ENCODE data around the gene TPK1.

Gene TPK1

DNA sequence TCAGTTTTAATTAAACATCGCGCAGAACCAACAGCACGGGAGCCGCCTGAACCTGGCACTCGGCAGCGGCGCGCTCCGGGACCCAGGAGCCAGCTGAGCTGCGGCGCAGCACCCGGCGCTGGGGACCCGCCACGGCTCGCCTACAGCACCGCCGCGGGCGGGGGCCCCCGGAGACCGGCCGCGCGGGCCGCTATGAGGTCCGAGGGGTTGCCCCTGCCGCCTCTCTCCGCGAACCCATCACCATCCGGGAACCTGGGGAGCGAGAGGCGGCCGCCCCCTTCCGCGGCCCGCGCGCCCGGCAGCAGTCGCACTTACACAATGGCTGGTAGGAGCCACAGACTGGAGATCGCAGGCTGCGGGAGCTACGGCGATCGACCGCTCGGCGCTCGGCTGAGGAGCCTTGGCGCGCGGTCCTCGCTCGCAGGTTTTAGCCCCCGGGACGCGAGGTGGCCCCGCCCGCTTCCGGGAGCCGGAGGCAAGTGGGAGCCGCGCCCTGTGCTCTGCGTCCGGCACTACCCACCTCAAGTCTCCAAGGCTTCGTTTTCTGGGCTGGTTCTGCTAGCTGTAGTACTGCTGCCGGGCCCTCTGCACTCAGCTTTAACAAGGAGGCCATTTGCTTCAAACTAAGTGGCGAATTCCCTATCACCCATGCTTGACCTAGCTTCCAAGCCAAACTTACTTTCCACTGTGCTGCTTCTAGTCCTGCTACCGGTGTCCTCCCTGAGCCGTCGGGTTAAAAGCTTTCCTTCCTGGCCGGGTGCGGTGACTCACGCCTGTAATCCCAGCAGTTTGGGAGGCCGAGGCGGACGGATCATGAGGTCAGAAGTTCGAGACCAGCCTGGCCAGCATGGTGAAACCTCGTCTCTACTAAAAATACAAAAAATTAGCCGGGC is at the start of gene TPK1:
TSS of gene TPK1 (minus strand) at position 402 of the 893 bp plus-strand sequence. CDS start 451 bp downstream, outside the sequence.
- DNase-seq = peak; percentile 93

- no peak for DNase-seq
Measured at GRCh38 chr7:144885478-144885877, 49.6 kb upstream of the TPK1 start.

- no peak for DNase-seq
Measured at GRCh38 chr7:144884896-144885295, 49.0 kb upstream of the TPK1 start.

- DNase-seq = no peak
Measured at GRCh38 chr7:144873316-144873845, 37.5 kb upstream of the TPK1 start.

GRCh38 chr7:144869082-144869481 is 33.2 kb upstream of the TPK1 start:
- DNase-seq = no peak

GRCh38 chr7:144866189-144866588 is 30.3 kb upstream of the TPK1 start:
- DNase-seq = no peak

DNA sequence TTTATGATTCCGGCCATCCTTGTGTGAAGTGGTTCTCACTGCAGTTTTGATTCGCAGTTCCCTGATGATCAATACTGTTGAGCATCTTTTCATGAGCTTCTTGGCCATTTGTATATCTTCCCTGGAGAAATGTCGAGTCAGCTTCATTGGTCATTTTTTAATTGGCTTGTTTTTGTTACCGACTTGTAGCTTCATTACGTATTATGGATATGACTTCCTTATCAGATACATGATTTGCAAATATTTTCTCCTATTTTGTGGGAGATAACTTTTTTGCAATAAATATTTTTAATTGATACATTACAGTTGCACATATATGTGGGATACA is 27.4 kb upstream of the TPK1 start:
- DNase-seq = no peak

DNA sequence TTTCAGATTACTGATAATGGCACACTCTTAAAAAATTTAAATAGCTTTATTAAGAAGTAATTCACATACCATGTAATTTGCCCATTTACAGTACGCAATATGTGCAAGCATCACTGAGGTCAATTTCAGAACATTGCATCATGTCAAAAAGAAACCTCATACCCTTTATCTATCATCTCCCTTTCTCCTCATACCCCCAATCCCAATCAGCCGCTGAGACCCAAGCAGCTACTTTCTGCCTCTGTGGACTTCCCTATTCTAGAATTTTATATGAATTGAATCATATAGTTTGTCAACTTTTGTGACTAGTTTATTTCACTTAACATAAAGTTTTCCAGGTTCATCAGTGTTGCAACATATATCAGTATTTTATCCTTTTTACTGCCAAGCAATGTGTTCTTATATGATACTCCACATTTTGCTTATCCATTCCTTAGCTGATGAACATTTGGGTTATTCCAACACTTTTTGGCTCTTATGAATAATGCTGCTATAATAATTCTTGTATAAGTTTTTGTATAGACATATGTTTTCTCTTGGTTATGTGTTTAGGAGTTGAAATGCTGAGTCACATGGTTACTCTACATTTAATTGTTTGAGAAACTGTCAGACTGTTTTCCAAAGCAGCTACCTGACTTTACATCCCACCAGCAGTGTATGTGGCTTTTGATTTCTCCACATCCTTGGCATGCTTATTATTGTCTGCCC is 26.9 kb upstream of the TPK1 start:
- DNase-seq = no peak

GRCh38 chr7:144859739-144860138 is 23.9 kb upstream of the TPK1 start:
- DNase-seq = no peak

DNA sequence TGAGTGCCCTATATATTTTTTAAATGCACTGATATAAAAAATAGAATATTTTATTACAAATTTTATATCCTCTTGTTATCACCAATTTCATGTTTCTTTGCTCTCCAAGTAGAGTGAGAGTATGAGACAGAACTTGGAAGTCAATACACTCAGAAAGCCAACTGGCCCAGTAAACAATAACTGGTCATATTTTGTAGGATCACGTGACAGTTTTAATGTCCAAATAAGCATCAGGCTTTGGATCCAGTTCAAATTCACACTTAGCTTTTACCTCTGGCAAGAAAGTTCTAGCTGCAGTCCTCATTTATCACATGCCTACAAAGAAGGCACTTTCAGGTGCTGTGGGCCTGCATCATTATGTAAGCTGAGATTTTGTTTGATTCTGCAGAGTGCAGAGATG is 21.6 kb upstream of the TPK1 start:
- DNase-seq = no peak

GRCh38 chr7:144854839-144855424 is 19.1 kb upstream of the TPK1 start:
- DNase-seq = peak in 1 of 2 donors; percentile 25

GRCh38 chr7:144853542-144853941 is 17.7 kb upstream of the TPK1 start:
- DNase-seq = no peak

DNA sequence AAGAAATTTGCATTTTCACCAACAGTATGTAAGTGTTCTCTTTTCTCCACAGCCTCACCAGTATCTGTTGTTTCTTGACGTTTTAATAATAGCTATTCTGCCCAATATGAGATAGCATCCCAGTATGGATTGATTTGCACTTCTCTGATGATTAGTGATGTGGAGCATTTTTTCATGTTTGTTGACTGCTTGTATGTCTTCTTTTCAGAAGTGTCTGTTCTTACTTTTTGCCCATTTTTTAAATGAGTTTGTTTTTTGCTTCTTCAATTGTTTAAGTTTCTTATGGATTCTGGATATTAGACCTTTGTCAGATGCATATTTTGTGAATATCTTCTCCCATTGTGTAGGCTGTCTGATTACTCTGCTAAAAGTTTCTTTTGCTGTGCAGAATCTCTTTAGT is 12.2 kb upstream of the TPK1 start:
- no peak for DNase-seq

DNA sequence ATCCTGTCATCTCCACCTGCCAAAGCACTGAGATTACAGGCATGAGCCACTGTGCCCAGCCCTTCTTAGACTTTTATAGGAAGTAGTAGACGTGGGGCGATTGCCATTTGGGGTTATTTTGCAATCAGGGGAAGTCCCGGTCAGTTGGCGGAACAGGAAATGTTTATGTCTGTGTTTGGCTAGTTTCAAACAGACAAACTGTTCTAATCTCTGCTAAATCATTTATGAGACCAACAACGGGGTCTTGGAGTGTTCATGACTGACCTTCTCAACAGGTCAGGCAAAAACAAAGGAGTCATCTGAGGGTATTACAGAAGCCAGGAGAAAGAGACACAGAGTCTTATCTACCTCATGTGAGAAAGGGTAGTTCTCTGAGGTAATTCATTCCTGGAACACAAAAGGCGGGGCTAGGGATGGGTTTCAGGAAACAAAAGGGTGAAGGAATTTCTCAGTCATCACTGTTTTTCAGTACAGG is 6.6 kb upstream of the TPK1 start:
- peak; percentile 27 to 75 for DNase-seq

DNA sequence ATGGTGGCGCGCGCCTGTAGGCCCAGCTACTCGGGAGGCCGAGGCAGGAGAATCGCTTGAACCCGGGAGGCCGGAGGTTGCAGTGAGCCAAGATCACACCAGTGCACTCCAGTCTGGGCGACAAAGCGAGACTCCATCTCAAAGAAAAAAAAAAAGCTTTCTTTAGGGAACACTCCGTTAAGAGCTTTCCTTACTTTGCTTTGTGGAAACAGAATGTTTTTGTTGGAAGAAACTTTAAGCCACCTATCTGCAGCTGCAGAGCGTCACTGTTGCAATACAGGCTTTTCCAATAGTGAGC is 641 bp upstream of the TPK1 start:
- no peak for DNase-seq

GRCh38 chr7:144835155-144835611 is 670 bp downstream of the TPK1 start:
- peak; percentile 31 to 43 for DNase-seq

DNA sequence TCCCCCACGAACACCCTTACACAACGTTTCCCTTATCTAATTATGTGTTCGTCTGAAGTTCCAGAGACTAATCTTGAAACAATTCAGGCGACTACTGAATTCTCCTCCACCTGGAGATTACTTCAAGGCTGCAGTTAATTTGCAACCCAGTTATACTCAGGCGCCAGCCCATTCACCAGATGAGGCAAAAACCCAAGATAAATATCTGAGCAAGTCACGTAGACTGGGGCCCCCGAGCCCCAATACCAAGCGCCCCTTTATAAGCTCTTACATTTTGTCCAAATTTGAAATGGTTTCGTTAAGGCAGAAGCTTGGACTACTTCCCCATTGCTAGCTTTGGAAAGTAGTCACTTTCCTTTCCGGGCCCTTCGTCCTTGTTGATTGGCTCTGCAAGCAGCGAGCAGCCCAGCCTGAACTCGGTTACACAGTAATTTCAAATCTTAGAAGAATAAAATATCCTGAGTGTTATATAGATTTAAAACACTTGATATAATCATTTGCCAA is 1.2 kb downstream of the TPK1 start:
- DNase-seq = peak; percentile 45 to 59

DNA sequence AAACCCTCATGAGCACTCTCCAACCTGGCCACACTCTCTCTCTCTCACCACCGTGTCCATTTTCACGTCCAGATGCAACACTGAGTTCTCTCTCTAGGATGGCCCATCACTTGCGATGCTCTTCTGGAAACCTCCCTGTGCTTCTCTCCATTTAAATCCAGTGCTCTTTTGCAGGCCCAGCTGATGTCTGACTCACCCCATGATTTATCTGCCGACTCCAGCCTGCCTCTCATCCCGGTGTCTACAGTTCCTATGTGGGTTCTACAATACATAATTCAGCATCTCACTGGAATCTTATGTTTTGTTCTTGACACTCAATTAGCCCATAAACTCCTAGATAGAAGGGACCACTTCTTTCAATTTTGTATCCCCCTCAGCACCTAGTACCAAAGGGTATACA is 5.0 kb downstream of the TPK1 start:
- DNase-seq = no peak

GRCh38 chr7:144830024-144830785 is 5.6 kb downstream of the TPK1 start:
- DNase-seq = no peak

GRCh38 chr7:144827621-144828020 is 8.2 kb downstream of the TPK1 start:
- DNase-seq = no peak

GRCh38 chr7:144826208-144826607 is 9.6 kb downstream of the TPK1 start:
- no peak for DNase-seq

GRCh38 chr7:144824360-144824759 is 11.5 kb downstream of the TPK1 start:
- DNase-seq = no peak

DNA sequence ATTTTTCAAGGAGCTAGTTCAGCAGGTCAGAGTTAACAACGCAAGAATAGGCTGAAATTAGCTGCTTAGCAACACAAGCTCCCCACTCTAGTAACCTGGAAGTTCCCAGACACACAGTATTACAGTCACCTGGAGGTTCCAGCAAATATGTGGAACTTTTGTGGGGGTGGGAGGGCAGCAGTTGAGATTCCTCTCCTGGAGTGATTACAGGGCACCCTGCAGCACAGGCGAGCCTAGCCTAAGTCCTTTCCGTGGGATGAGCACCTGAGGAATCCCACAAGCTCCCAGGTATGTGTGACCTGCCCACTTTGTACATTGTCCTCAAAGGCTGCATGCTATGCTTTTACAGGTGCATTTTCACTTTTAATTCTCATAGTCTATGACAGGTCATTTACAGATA is 13.6 kb downstream of the TPK1 start:
- DNase-seq = no peak

Data from CD4-positive, alpha-beta T cell treated with Interleukin-1 beta for 1 hour (primary cell).